Endodermal cell (in vitro differentiated cells): ENCODE measurements around the gene PDE10A. TPM values are rescaled to one million over a fixed set of nuclear protein-coding genes. Genes with fewer than 3 reads are reported as not detected.

Source experiments
- DNase-seq: peaks from one replicate; pipeline ENCODE4 v3.0.0-alpha.2; 2017
- H3K27ac ChIP-seq: 2 replicates; pipeline ENCODE4 v1.5.1; 2013; ENCODE audit warnings: mild to moderate bottlenecking, low read depth, low read length, moderate library complexity
- H3K27me3 ChIP-seq: 2 replicates; pipeline ENCODE4 v1.6.1; 2013; ENCODE audit warnings: mild to moderate bottlenecking, low read length, moderate library complexity; ENCODE audit not compliant: insufficient read depth, control insufficient read depth, poor library complexity, severe bottlenecking
- H3K36me3 ChIP-seq: 2 replicates; pipeline ENCODE4 v1.7.0; 2013; ENCODE audit warnings: mild to moderate bottlenecking, low read length, moderate library complexity; ENCODE audit not compliant: control insufficient read depth, insufficient read depth
- H3K4me1 ChIP-seq: one replicate; pipeline ENCODE4 v1.7.0; 2013; ENCODE audit warnings: low read length; ENCODE audit not compliant: control insufficient read depth, insufficient read depth
- H3K4me3 ChIP-seq: 2 replicates; pipeline ENCODE4 v1.5.1; 2013; ENCODE audit warnings: mild to moderate bottlenecking, low read length, moderate library complexity
- H3K9ac ChIP-seq: 2 replicates; pipeline ENCODE4 v1.6.1; 2013; ENCODE audit warnings: mild to moderate bottlenecking, low read length, moderate library complexity; ENCODE audit not compliant: poor library complexity, severe bottlenecking; ENCODE audit errors: extremely low read depth
- H3K9me3 ChIP-seq: 2 replicates; pipeline ENCODE4 v1.6.1; 2013; ENCODE audit warnings: mild to moderate bottlenecking, low read length, moderate library complexity; ENCODE audit not compliant: control insufficient read depth
- H3K27ac Mint-ChIP-seq: 2 replicates; pipeline ENCODE4 v1.8.0; 2020; ENCODE audit warnings: mixed read lengths
- H3K27me3 Mint-ChIP-seq: 2 replicates; pipeline ENCODE4 v1.8.0; 2021; ENCODE audit warnings: mild to moderate bottlenecking, mixed read lengths; ENCODE audit not compliant: insufficient read depth
- H3K36me3 Mint-ChIP-seq: 2 replicates; pipeline ENCODE4 v1.8.0; 2020; ENCODE audit warnings: low read depth, mixed read lengths
- H3K4me1 Mint-ChIP-seq: 2 replicates; pipeline ENCODE4 v1.8.0; 2020; ENCODE audit warnings: mixed read lengths
- H3K4me3 Mint-ChIP-seq: 2 replicates; pipeline ENCODE4 v1.8.0; 2020; ENCODE audit warnings: mild to moderate bottlenecking, moderate library complexity, mixed read lengths
- H3K9me3 Mint-ChIP-seq: 2 replicates; pipeline ENCODE4 v1.8.0; 2020; ENCODE audit warnings: mild to moderate bottlenecking, mixed read lengths
- CTCF ChIP-seq: fragments of 200-600 bp; sonication (generic); conservative IDR thresholded peaks from 2 replicates; pipeline ENCODE4 v1.5.0; 2021; ENCODE audit warnings: antibody characterized with exemption, mild to moderate bottlenecking
- WGBS, 2 experiments: methylation state at CpG; one replicate each; pipeline versions ENCODE4 v1.1.5 to v1.1.7; 2013; ENCODE audit warnings: missing lambda C conversion rate in 2 of 2, mixed read lengths in 1 of 2; ENCODE audit not compliant: insufficient coverage in 1 of 2, insufficient read length in 1 of 2; 5-methylcytosine and 5-hydroxymethylcytosine counted together
- total RNA-seq, 2 donors: library from RNA; stranded (reverse); fragmentation: NEBNext Ultra II Directional in 1 of 2; extraction: Animal tissue kit (Norgen Biotek cat#: 25700) in 1 of 2; gene quantifications; 2 replicates in 1 of 2; 3 replicates in 1 of 2; pipeline ENCODE4 v1.2.1, GENCODE V29; 2021

The PDE10A gene
- total RNA-seq, 2 donors from 2014 or later = 22.8 to 27.8 TPM

- Mint-ChIP-seq H3K9me3 (no peaks in the 10 kb centered on the region), H3K27me3 (peaks cover 2% of the 10 kb centered on the region), H3K4me1 (peaks cover 42% of the 10 kb centered on the region), H3K27ac (no peak overlapping the region), H3K4me3 (no peak overlapping the region), H3K36me3 (peaks cover 5% of the 10 kb centered on the region)
- Histone ChIP-seq H3K9me3 (no peaks in the 10 kb centered on the region), H3K9ac (no peak overlapping the region), H3K27me3 (no peaks in the 10 kb centered on the region), H3K4me1 (peaks cover 21% of the 10 kb centered on the region), H3K27ac (no peak overlapping the region), H3K36me3 (no peaks in the 10 kb centered on the region), H3K4me3 (no peak overlapping the region)
- 93 to 97% methylated on average over 12 to 16 of the region's 16 CpGs for WGBS, 2 experiments
- TF ChIP-seq CTCF = no peak
- DNase-seq = no peak
Observed at GRCh38 chr6:165634101-165634880, 28.8 kb downstream of the PDE10A start.

- no peak overlapping the region for H3K4me3 Mint-ChIP-seq
- peaks cover 5% of the 10 kb centered on the region for H3K36me3 Mint-ChIP-seq
- H3K27ac Mint-ChIP-seq = no peak overlapping the region
- no peaks in the 10 kb centered on the region for H3K9me3 Mint-ChIP-seq
- WGBS, 2 experiments = 90% methylated on average over 2 of the region's 2 CpGs; no CpG with 5 or more reads in 1 of the 2 experiments
- H3K27me3 Mint-ChIP-seq = peaks cover 2% of the 10 kb centered on the region
- Histone ChIP-seq H3K4me1 (peaks cover 16% of the 10 kb centered on the region), H3K36me3 (no peaks in the 10 kb centered on the region), H3K27me3 (no peaks in the 10 kb centered on the region), H3K9me3 (no peaks in the 10 kb centered on the region), H3K27ac (no peak overlapping the region), H3K9ac (no peak overlapping the region), H3K4me3 (no peak overlapping the region)
- H3K4me1 Mint-ChIP-seq = peaks cover 29% of the 10 kb centered on the region
- no peak for DNase-seq
- no peak for TF ChIP-seq CTCF
Observed at GRCh38 chr6:165632194-165632593, 30.8 kb downstream of the PDE10A start.

GRCh38 chr6:165630544-165630953 is 32.5 kb downstream of the PDE10A start:
- H3K36me3 Mint-ChIP-seq = peaks cover 8% of the 10 kb centered on the region
- TF ChIP-seq CTCF = no peak
- H3K27ac Mint-ChIP-seq = no peak overlapping the region
- no peaks in the 10 kb centered on the region for H3K9me3 Mint-ChIP-seq
- 56 to 94% methylated on average over 2 to 6 of the region's 6 CpGs for WGBS, 2 experiments
- no peak overlapping the region for H3K4me3 Mint-ChIP-seq
- Histone ChIP-seq H3K27me3 (no peaks in the 10 kb centered on the region), H3K9me3 (no peaks in the 10 kb centered on the region), H3K4me3 (no peak overlapping the region), H3K27ac (no peak overlapping the region), H3K36me3 (no peaks in the 10 kb centered on the region), H3K9ac (no peak overlapping the region), H3K4me1 (peaks cover 4% of the 10 kb centered on the region)
- H3K27me3 Mint-ChIP-seq = peaks cover 2% of the 10 kb centered on the region
- no peak for DNase-seq
- peaks cover 15% of the 10 kb centered on the region for H3K4me1 Mint-ChIP-seq
